GM12878 (cell line): ENCODE data around the gene FOLR3. TPM values are rescaled to one million over a fixed set of nuclear protein-coding genes. Genes with fewer than 3 reads are reported as not detected.

Source experiments
- CHD1 ChIP-seq: IDR thresholded peaks from 2 replicates; pipeline ENCODE4 v1.6.1; 2012; ENCODE audit warnings: low read depth, low read length, improper control_type of control experiment
- DPF2 ChIP-seq: fragments of 450-650 bp; IDR thresholded peaks from 2 replicates; pipeline ENCODE4 v1.6.1; 2017; ENCODE audit warnings: mild to moderate bottlenecking
- ELK1 ChIP-seq: IDR thresholded peaks from 2 replicates; pipeline ENCODE4 v1.6.1; 2012; ENCODE audit warnings: low read depth, low read length, improper control_type of control experiment
- ETV6 ChIP-seq, 2 experiments: fragments of 450-650 bp in 1 of 2; IDR thresholded peaks in 1 of 2; conservative IDR thresholded peaks in 1 of 2; 2 replicates each; pipeline ENCODE4 v1.6.1; 2014; ENCODE audit warnings: antibody characterized with exemption in 1 of 2, borderline replicate concordance in 1 of 2, low read depth in 1 of 2, mild to moderate bottlenecking in 1 of 2, moderate library complexity in 1 of 2
- FOXK2 ChIP-seq: fragments of 450-650 bp; IDR thresholded peaks from 2 replicates; pipeline ENCODE4 v1.6.1; 2017; ENCODE audit warnings: mild to moderate bottlenecking, moderate library complexity
- HCFC1 ChIP-seq: fragments of 150-350 bp; IDR thresholded peaks from 2 replicates; pipeline ENCODE4 v1.6.1; 2014; ENCODE audit warnings: low read length
- IRF5 ChIP-seq: fragments of 450-650 bp; IDR thresholded peaks from 2 replicates; pipeline ENCODE4 v1.6.1; 2017; ENCODE audit warnings: borderline replicate concordance
- MYB ChIP-seq: fragments of 150-350 bp; IDR thresholded peaks from 2 replicates; pipeline ENCODE4 v1.6.1; 2014; ENCODE audit warnings: mild to moderate bottlenecking, low read depth, low read length, borderline replicate concordance
- NBN ChIP-seq: fragments of 450-650 bp; IDR thresholded peaks from 2 replicates; pipeline ENCODE4 v1.6.1; 2016
- NR2F1 ChIP-seq: fragments of 450-650 bp; conservative IDR thresholded peaks from 2 replicates; pipeline ENCODE4 v1.6.1; 2017; ENCODE audit warnings: mild to moderate bottlenecking
- POU2F2 ChIP-seq: IDR thresholded peaks from 3 replicates; pipeline ENCODE4 v1.6.1; 2011; ENCODE audit warnings: low read depth, mild to moderate bottlenecking, low read length, borderline replicate concordance
- RB1 ChIP-seq: fragments of 450-650 bp; formaldehyde crosslinking; IDR thresholded peaks from 2 replicates; pipeline ENCODE4 v1.6.1; 2017; ENCODE audit warnings: mild to moderate bottlenecking, borderline replicate concordance
- RCOR1 ChIP-seq: conservative IDR thresholded peaks from 2 replicates; pipeline ENCODE4 v1.6.1; 2012; ENCODE audit warnings: low read depth, low read length, improper control_type of control experiment
- RELA ChIP-seq: fragments of 450-650 bp; IDR thresholded peaks from 2 replicates; pipeline ENCODE4 v1.8.0; 2014; ENCODE audit warnings: borderline replicate concordance; ENCODE audit not compliant: partially characterized antibody
- SIN3A ChIP-seq: IDR thresholded peaks from 2 replicates; pipeline ENCODE4 v1.6.1; 2012; ENCODE audit warnings: low read depth, low read length, improper control_type of control experiment
- SMARCA5 ChIP-seq: fragments of 450-650 bp; IDR thresholded peaks from 2 replicates; pipeline ENCODE4 v1.6.1; 2017; ENCODE audit warnings: mild to moderate bottlenecking
- SP1 ChIP-seq: IDR thresholded peaks from one replicate; pipeline ENCODE4 v1.6.1; 2011; ENCODE audit warnings: low read depth, low read length
- SPI1 ChIP-seq: IDR thresholded peaks from 2 replicates; pipeline ENCODE4 v1.6.1; 2011; ENCODE audit warnings: low read depth, mild to moderate bottlenecking, low read length, moderate library complexity, borderline replicate concordance; ENCODE audit not compliant: insufficient read depth
- STAT1 ChIP-seq: fragments of 450-650 bp; conservative IDR thresholded peaks from 2 replicates; pipeline ENCODE4 v1.6.1; 2014; ENCODE audit warnings: antibody characterized with exemption, mild to moderate bottlenecking
- TBL1XR1 ChIP-seq: IDR thresholded peaks from 2 replicates; pipeline ENCODE4 v1.6.1; 2012; ENCODE audit warnings: low read depth, low read length, improper control_type of control experiment
- ZNF217 ChIP-seq: fragments of 450-650 bp; IDR thresholded peaks from 2 replicates; pipeline ENCODE4 v1.6.1; 2017; ENCODE audit warnings: antibody characterized with exemption, mild to moderate bottlenecking
- ZNF622 ChIP-seq: fragments of 450-650 bp; IDR thresholded peaks from 2 replicates; pipeline ENCODE4 v1.6.1; 2017; ENCODE audit warnings: mild to moderate bottlenecking, inconsistent platforms
- polyA plus RNA-seq, 11 experiments: library from polyadenylated mRNA; depleted of rRNA in 4 of 11; unstranded in 6 of 11; stranded (reverse) in 5 of 11; fragments of >200 nt; fragmentation: Nextera tagmentation in 4 of 11; fragmentation: Illumina TruSeq in 1 of 11; extraction: Ambion mirVana in 4 of 11; extraction: Trizol in 1 of 11; gene quantifications; 1 replicate in 1 of 11; 2 replicates in 10 of 11; pipeline versions ENCODE4 v1.2.1 to v1.2.3, GENCODE V29; 2011 to 2016; ENCODE audit warnings: inconsistent platforms in 2 of 11, missing spikeins in 2 of 11, low read depth in 1 of 11
- total RNA-seq, 4 experiments: library from RNA; depleted of rRNA in 3 of 4; stranded (reverse); fragments of >200 nt in 3 of 4; fragmentation: Illumina TruSeq in 1 of 4; extraction: Trizol in 1 of 4; gene quantifications; 2 replicates each; pipeline versions ENCODE4 v1.2.1 to v1.2.3, GENCODE V29; 2013 to 2021
- TF ChIP-seq, protein P1 (sequence below): IDR thresholded peaks from 2 replicates; pipeline ENCODE4 v1.6.1; 2011; ENCODE audit warnings: low read depth, low read length, improper control_type of control experiment, borderline replicate concordance
- TF ChIP-seq, protein P2 (sequence below): fragments of 450-650 bp; formaldehyde crosslinking; IDR thresholded peaks from 2 replicates; pipeline ENCODE4 v1.4.0; 2020; ENCODE audit warnings: mild to moderate bottlenecking, moderate library complexity
- TF ChIP-seq, protein P3 (sequence below): fragments of 450-650 bp; IDR thresholded peaks from 2 replicates; pipeline ENCODE4 v1.6.1; 2017; ENCODE audit warnings: mild to moderate bottlenecking

Gene FOLR3
- total and polyA plus RNA-seq, 10 of the 15 experiments (the other 5 are each of a cell fraction or from before 2014, with no cell fraction given): not detected

DNA sequence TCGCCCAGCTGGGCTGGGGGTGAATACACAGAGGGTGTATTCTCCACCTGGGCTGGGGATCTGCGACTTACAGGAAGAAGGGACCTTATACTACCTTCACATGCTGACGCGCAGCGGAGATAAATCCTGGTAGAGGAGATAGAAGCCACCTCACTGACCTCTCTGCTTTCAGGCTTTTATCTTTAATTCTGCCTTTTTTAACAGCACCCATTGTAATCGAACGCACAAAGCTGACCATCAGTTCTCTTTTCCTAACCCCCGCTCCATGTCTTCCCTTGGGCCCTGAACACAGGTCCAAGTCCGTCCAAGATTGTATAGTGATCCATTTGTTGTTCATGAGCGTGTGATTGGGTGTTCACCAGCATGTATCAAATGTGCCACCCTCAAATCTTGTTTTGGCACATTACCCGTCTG is 31.8 kb upstream of the FOLR3 start (continued):
- TF ChIP-seq FOXK2 (no peak), SPI1 (no peak), RB1 (0 out of 2 replicates have a peak, but pooled peaks have one; percentile 28), ELK1 (no peak), RCOR1 (0 out of 2 replicates have a peak, but pooled peaks have one; percentile 6), SIN3A (no peak), ETV6 (conservative IDR thresholded peaks at IDR 0.05 in 1 of 2, IDR thresholded peaks at IDR 0.05 in 1 of 2; ENCODE audit: borderline replicate concordance in 1 of 2, low read depth in 1 of 2) (no peak), NBN (no peak), STAT1 (no peak), ZNF217 (no peak), POU2F2 (no peak), IRF5 (no peak), NR2F1 (no peak), DPF2 (no peak), SMARCA5 (0 out of 2 replicates have a peak, but pooled peaks have one; percentile 58), SP1 (no peak), CHD1 (no peak), ZNF622 (no peak), RELA (no peak), MYB (no peak), HCFC1 (no peak), TBL1XR1 (no peak)
- TF ChIP-seq, protein P1, sequence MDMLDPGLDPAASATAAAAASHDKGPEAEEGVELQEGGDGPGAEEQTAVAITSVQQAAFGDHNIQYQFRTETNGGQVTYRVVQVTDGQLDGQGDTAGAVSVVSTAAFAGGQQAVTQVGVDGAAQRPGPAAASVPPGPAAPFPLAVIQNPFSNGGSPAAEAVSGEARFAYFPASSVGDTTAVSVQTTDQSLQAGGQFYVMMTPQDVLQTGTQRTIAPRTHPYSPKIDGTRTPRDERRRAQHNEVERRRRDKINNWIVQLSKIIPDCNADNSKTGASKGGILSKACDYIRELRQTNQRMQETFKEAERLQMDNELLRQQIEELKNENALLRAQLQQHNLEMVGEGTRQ: no peak
- TF ChIP-seq, protein P2, sequence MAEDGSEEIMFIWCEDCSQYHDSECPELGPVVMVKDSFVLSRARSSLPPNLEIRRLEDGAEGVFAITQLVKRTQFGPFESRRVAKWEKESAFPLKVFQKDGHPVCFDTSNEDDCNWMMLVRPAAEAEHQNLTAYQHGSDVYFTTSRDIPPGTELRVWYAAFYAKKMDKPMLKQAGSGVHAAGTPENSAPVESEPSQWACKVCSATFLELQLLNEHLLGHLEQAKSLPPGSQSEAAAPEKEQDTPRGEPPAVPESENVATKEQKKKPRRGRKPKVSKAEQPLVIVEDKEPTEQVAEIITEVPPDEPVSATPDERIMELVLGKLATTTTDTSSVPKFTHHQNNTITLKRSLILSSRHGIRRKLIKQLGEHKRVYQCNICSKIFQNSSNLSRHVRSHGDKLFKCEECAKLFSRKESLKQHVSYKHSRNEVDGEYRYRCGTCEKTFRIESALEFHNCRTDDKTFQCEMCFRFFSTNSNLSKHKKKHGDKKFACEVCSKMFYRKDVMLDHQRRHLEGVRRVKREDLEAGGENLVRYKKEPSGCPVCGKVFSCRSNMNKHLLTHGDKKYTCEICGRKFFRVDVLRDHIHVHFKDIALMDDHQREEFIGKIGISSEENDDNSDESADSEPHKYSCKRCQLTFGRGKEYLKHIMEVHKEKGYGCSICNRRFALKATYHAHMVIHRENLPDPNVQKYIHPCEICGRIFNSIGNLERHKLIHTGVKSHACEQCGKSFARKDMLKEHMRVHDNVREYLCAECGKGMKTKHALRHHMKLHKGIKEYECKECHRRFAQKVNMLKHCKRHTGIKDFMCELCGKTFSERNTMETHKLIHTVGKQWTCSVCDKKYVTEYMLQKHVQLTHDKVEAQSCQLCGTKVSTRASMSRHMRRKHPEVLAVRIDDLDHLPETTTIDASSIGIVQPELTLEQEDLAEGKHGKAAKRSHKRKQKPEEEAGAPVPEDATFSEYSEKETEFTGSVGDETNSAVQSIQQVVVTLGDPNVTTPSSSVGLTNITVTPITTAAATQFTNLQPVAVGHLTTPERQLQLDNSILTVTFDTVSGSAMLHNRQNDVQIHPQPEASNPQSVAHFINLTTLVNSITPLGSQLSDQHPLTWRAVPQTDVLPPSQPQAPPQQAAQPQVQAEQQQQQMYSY (CRISPR knock-in tag): no peak
- TF ChIP-seq, protein P3, sequence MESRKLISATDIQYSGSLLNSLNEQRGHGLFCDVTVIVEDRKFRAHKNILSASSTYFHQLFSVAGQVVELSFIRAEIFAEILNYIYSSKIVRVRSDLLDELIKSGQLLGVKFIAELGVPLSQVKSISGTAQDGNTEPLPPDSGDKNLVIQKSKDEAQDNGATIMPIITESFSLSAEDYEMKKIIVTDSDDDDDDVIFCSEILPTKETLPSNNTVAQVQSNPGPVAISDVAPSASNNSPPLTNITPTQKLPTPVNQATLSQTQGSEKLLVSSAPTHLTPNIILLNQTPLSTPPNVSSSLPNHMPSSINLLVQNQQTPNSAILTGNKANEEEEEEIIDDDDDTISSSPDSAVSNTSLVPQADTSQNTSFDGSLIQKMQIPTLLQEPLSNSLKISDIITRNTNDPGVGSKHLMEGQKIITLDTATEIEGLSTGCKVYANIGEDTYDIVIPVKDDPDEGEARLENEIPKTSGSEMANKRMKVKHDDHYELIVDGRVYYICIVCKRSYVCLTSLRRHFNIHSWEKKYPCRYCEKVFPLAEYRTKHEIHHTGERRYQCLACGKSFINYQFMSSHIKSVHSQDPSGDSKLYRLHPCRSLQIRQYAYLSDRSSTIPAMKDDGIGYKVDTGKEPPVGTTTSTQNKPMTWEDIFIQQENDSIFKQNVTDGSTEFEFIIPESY: no peak
